HCT116 (cell line): Measurements from ENCODE around the gene RNF186. TPM values are rescaled to one million over a fixed set of nuclear protein-coding genes. Genes with fewer than 3 reads are reported as not detected.

ENCODE experiments used
- ATAC-seq: fragments of 200-7000 bp; cut with Tn5 transposase; 2 replicates; pipeline ENCODE4 v1.9.1; 2020; ENCODE audit warnings: mild to moderate bottlenecking, moderate library complexity
- BruUV-seq: library from RNA; stranded (reverse); fragments of 400-500 nt; replicated peaks from 2 replicates; lab custom pipeline; 2021; lab: Mats Ljungman, UMichigan
- CTCF ChIA-PET: fragments of 300-600 bp; sonication (Branson Sonifier 250); formaldehyde crosslinking; loops from one replicate; lab custom pipeline; 2021; ENCODE audit warnings: antibody characterized with exemption; lab: Charles Lee
- POLR2A ChIA-PET: fragments of 300-600, 350-600 bp; sonication (Branson Sonifier 250); formaldehyde crosslinking; loops from one replicate; lab custom pipeline; 2021; ENCODE audit warnings: antibody characterized with exemption; lab: Charles Lee
- RAD21 ChIA-PET, 2 experiments: fragments of 300-600 bp; sonication (Branson Sonifier 250); formaldehyde crosslinking; loops; one replicate each; lab custom pipeline; 2023; ENCODE audit warnings: low total read pairs in 2 of 2; ENCODE audit not compliant: uncharacterized antibody in 2 of 2, unreplicated experiment in 2 of 2, low non-redundant PET in 1 of 2; lab: Charles Lee
- DNase-seq: peaks from one replicate; pipeline ENCODE4 v3.0.0-alpha.2; 2010; ENCODE audit warnings: low read depth, low spot score
- H2AFZ ChIP-seq: fragments of 200-600 bp; shearing (Covaris generic), sonication (generic); 2 replicates; pipeline ENCODE4 v1.6.1; 2017; ENCODE audit warnings: low read depth, mixed run types, mixed read lengths, antibody characterized with exemption, low read length; ENCODE audit not compliant: poor library complexity, severe bottlenecking
- H3K27ac ChIP-seq: 2 replicates; pipeline ENCODE4 v1.5.1; 2012; ENCODE audit warnings: low read depth, low read length
- H3K27me3 ChIP-seq: fragments of 200-600 bp; sonication (generic); 2 replicates; pipeline ENCODE4 v1.6.1; 2016; ENCODE audit warnings: mixed run types, low read length, mixed read lengths; ENCODE audit not compliant: insufficient read depth
- H3K36me3 ChIP-seq, 2 experiments: fragments of 200-500 bp in 1 of 2; fragments of 200-600 bp in 1 of 2; sonication (Bioruptor generic) in 1 of 2; sonication (generic) in 1 of 2; 2 replicates each; pipeline versions ENCODE4 v1.5.1 to v1.6.1; 2014 to 2016; ENCODE audit warnings: low read length in 2 of 2, inconsistent platforms in 1 of 2, mixed read lengths in 1 of 2, mixed run types in 1 of 2; ENCODE audit not compliant: insufficient read depth in 2 of 2, control insufficient read depth in 1 of 2
- H3K4me1 ChIP-seq, 2 experiments: fragments of 200-600 bp in 1 of 2; sonication (generic) in 1 of 2; 2 replicates each; pipeline versions ENCODE4 v1.5.1 to v1.6.1; 2012 to 2017; ENCODE audit warnings: low read length in 2 of 2, inconsistent platforms in 1 of 2, mild to moderate bottlenecking in 1 of 2, mixed read lengths in 1 of 2, mixed run types in 1 of 2, moderate library complexity in 1 of 2; ENCODE audit not compliant: insufficient read depth in 2 of 2, control insufficient read depth in 1 of 2
- H3K4me2 ChIP-seq: fragments of 200-600 bp; sonication (generic); 2 replicates; pipeline ENCODE4 v1.6.1; 2017; ENCODE audit warnings: mixed run types, low read length, mixed read lengths
- H3K4me3 ChIP-seq, 2 experiments: fragments of 200-600 bp in 1 of 2; sonication (generic) in 1 of 2; replicated peaks in 1 of 2; 2 replicates each; pipeline ENCODE4 v1.5.1; 2011 to 2016; ENCODE audit warnings: low read length in 2 of 2, control low read depth in 1 of 2, low read depth in 1 of 2, mild to moderate bottlenecking in 1 of 2, mixed read lengths in 1 of 2, mixed run types in 1 of 2
- H3K79me2 ChIP-seq: fragments of 200-600 bp; sonication (generic); 2 replicates; pipeline ENCODE4 v1.6.1; 2017; ENCODE audit warnings: mild to moderate bottlenecking, mixed run types, low read length, moderate library complexity, mixed read lengths; ENCODE audit not compliant: insufficient read depth
- H3K9ac ChIP-seq: fragments of 200-600 bp; sonication (generic); 2 replicates; pipeline ENCODE4 v1.6.1; 2016; ENCODE audit warnings: low read length, mixed read lengths
- H3K9me2 ChIP-seq: fragments of 200-600 bp; sonication (generic), shearing (Covaris generic); 2 replicates; pipeline ENCODE4 v1.6.1; 2017; ENCODE audit warnings: mixed run types, mild to moderate bottlenecking, moderate library complexity; ENCODE audit not compliant: insufficient read depth
- H3K9me3 ChIP-seq, 2 experiments: fragments of 200-500 bp in 1 of 2; fragments of 200-600 bp in 1 of 2; sonication (Bioruptor generic) in 1 of 2; sonication (generic) in 1 of 2; 2 replicates each; pipeline ENCODE4 v1.6.1; 2014 to 2017; ENCODE audit warnings: low read length in 2 of 2, mixed read lengths in 2 of 2, inconsistent platforms in 1 of 2, low read depth in 1 of 2, mild to moderate bottlenecking in 1 of 2, mixed run types in 1 of 2, moderate library complexity in 1 of 2; ENCODE audit not compliant: control insufficient read depth in 1 of 2, insufficient read depth in 1 of 2
- H4K20me1 ChIP-seq: fragments of 200-600 bp; sonication (generic), shearing (Covaris generic); 2 replicates; pipeline ENCODE4 v1.6.1; 2017; ENCODE audit warnings: mixed run types, mild to moderate bottlenecking, moderate library complexity; ENCODE audit not compliant: insufficient read depth
- CBX3 ChIP-seq: IDR thresholded peaks from 2 replicates; pipeline ENCODE4 v1.6.1; 2012; ENCODE audit warnings: low read depth
- ELF1 ChIP-seq: IDR thresholded peaks from 2 replicates; pipeline ENCODE4 v1.6.1; 2012; ENCODE audit warnings: low read depth, borderline replicate concordance
- EZH2 ChIP-seq: fragments of 200-600 bp; sonication (generic); IDR thresholded peaks from 2 replicates; pipeline ENCODE4 v1.6.1; 2017; ENCODE audit warnings: antibody characterized with exemption, mixed run types
- EZH2phosphoT487 ChIP-seq: fragments of 200-600 bp; IDR thresholded peaks from 2 replicates; pipeline ENCODE4 v1.6.1; 2018; ENCODE audit warnings: antibody characterized with exemption, borderline replicate concordance
- FOSL1 ChIP-seq: IDR thresholded peaks from 2 replicates; pipeline ENCODE4 v1.6.1; 2012; ENCODE audit warnings: low read depth
- JUND ChIP-seq: IDR thresholded peaks from 2 replicates; pipeline ENCODE4 v1.6.1; 2012
- MAX ChIP-seq: IDR thresholded peaks from 2 replicates; pipeline ENCODE4 v1.6.1; 2012
- POLR2A ChIP-seq: IDR thresholded peaks from 2 replicates; pipeline ENCODE4 v1.7.0; 2011; ENCODE audit warnings: borderline replicate concordance; ENCODE audit not compliant: insufficient read depth, insufficient read length; ENCODE audit errors: extremely low read depth
- SRF ChIP-seq: IDR thresholded peaks from 2 replicates; pipeline ENCODE4 v1.6.1; 2012; ENCODE audit warnings: low read depth
- ZBTB33 ChIP-seq: IDR thresholded peaks from 2 replicates; pipeline ENCODE4 v1.6.1; 2011; ENCODE audit warnings: mild to moderate bottlenecking, low read length, moderate library complexity; ENCODE audit not compliant: insufficient replicate concordance; ENCODE audit errors: extremely low read depth
- intact Hi-C: fragments of 100-400 bp; cut with micrococcal nuclease; formaldehyde crosslinking; loops from 2 replicates; pipeline ENCODE4 v1.10.0; 2022
- total RNA-seq: library from RNA; stranded (reverse); gene quantifications from one replicate; pipeline ENCODE4 v1.2.1, GENCODE V29; 2021; ENCODE audit not compliant: unreplicated experiment

The RNF186 gene
- total RNA-seq, 1 experiment from 2014 or later = not detected

- TF ChIP-seq FOSL1 = peak; percentile 45; the same call in 1 of the 2 replicates
- TF ChIP-seq SRF = no peak
- TF ChIP-seq CBX3 = no peak
- no peak for TF ChIP-seq MAX
- no peak for TF ChIP-seq ZBTB33
- TF ChIP-seq JUND = 0 out of 2 replicates have a peak, but pooled peaks have one; percentile 20
- no peak for TF ChIP-seq ELF1
- no peak for TF ChIP-seq EZH2phosphoT487
Measured at GRCh38 chr1:19861034-19861433, 46.0 kb upstream of the RNF186 start (continued).

- no peak overlapping the region for H3K4me3 ChIP-seq
- H3K9ac ChIP-seq = no peak overlapping the region
- no peak for TF ChIP-seq SRF
- TF ChIP-seq EZH2phosphoT487 = no peak
- no peak for TF ChIP-seq POLR2A
- TF ChIP-seq EZH2 = no peak
- intact Hi-C loops = no loop called here
- no peak overlapping the region for H3K27ac ChIP-seq
- no peaks in the 10 kb centered on the region for H3K79me2 ChIP-seq
- 0 out of 2 replicates have a peak overlapping the region, but pooled peaks have one; percentile 37 for H3K4me2 ChIP-seq
- CTCF ChIA-PET = no interaction called here
- H2AFZ ChIP-seq = no peak overlapping the region
- ATAC-seq = no peak
- RAD21 ChIA-PET = no interaction called here
- peaks cover 6 to 12% of the 10 kb centered on the region in 2 experiments; a peak in 3 of 4 replicates for H3K4me1 ChIP-seq
- DNase-seq = no peak
- no TSS peak for BruUV-seq
- H3K27me3 ChIP-seq = no peaks in the 10 kb centered on the region
- H3K36me3 ChIP-seq = no peaks in the 10 kb centered on the region
- H3K9me3 ChIP-seq = peaks cover 3 to 4% of the 10 kb centered on the region in 2 experiments; a peak in 1 of 4 replicates
- no peaks in the 10 kb centered on the region for H4K20me1 ChIP-seq
- POLR2A ChIA-PET = no interaction called here
- H3K9me2 ChIP-seq = no peaks in the 10 kb centered on the region
Measured at GRCh38 chr1:19860418-19860817, 45.3 kb upstream of the RNF186 start.
